DLD1 (cell line): ENCODE measurements around the gene ZHX3.

Experiments used
- in situ Hi-C: cut with HindIII; loops from 2 replicates; pipeline ENCODE4 v1.10.0; 2017; ENCODE audit warnings: low sequenced_read_pairs

ZHX3 gene

GRCh38 chr20:41353530-41353929 is 36.0 kb upstream of the ZHX3 start:
- in situ Hi-C loops, result no loop called here

GRCh38 chr20:41352666-41353065 is 35.1 kb upstream of the ZHX3 start:
- in situ Hi-C loops, result no loop called here

GRCh38 chr20:41352106-41352505 is 34.6 kb upstream of the ZHX3 start:
- in situ Hi-C loops, result no loop called here

GRCh38 chr20:41350408-41350962 is 33.0 kb upstream of the ZHX3 start:
- in situ Hi-C loops, result no loop called here

- in situ Hi-C loops, result no loop called here
Observed at GRCh38 chr20:41349943-41350342, 32.4 kb upstream of the ZHX3 start.

GRCh38 chr20:41349266-41349665 is 31.7 kb upstream of the ZHX3 start:
- in situ Hi-C loops, result no loop called here

- in situ Hi-C loops, result no loop called here
Observed at GRCh38 chr20:41348430-41349172, 31.1 kb upstream of the ZHX3 start.

GRCh38 chr20:41347523-41348429 is 30.2 kb upstream of the ZHX3 start:
- in situ Hi-C loops, result no loop called here

GRCh38 chr20:41345729-41346067 is 28.2 kb upstream of the ZHX3 start:
- in situ Hi-C loops, result no loop called here

- in situ Hi-C loops, result no loop called here
Observed at GRCh38 chr20:41344938-41345728, 27.6 kb upstream of the ZHX3 start.

- in situ Hi-C loops, result no loop called here
Observed at GRCh38 chr20:41344477-41344876, 26.9 kb upstream of the ZHX3 start.

GRCh38 chr20:41342474-41343464 is 25.2 kb upstream of the ZHX3 start:
- in situ Hi-C loops, result no loop called here

GRCh38 chr20:41340327-41341055 is 23.0 kb upstream of the ZHX3 start, which contains the start of gene LPIN3:
LPIN3 (plus strand) TSS chr20:41340821; CDS start chr20:41345804, 4,983 bp downstream.
- in situ Hi-C loops, result no loop called here

- in situ Hi-C loops, result no loop called here
Observed at GRCh38 chr20:41339957-41340326, 22.4 kb upstream of the ZHX3 start.

GRCh38 chr20:41336711-41337492 is 19.4 kb upstream of the ZHX3 start:
- in situ Hi-C loops, result no loop called here

GRCh38 chr20:41335591-41335990 is 18.1 kb upstream of the ZHX3 start:
- in situ Hi-C loops, result no loop called here

- in situ Hi-C loops, result no loop called here
Observed at GRCh38 chr20:41334443-41335421, 17.2 kb upstream of the ZHX3 start.
